Neuron (in vitro differentiated cells): ENCODE measurements around the gene SQOR.
A peak's percentile ranks its signal among the peaks of the same experiment; 100 is the strongest.

Experiments
- H2AFZ ChIP-seq: one replicate; pipeline ENCODE4 v1.6.1; 2013; ENCODE audit warnings: low read depth, mild to moderate bottlenecking, inconsistent platforms, low read length, moderate library complexity
- H3K27me3 ChIP-seq: one replicate; pipeline ENCODE4 v1.6.1; 2013; ENCODE audit warnings: low read length; ENCODE audit not compliant: insufficient read depth
- H3K36me3 ChIP-seq: one replicate; pipeline ENCODE4 v1.6.1; 2013; ENCODE audit warnings: low read length; ENCODE audit not compliant: insufficient read depth
- H3K4me1 ChIP-seq: one replicate; pipeline ENCODE4 v1.6.1; 2013; ENCODE audit warnings: low read length; ENCODE audit not compliant: insufficient read depth
- H3K4me3 ChIP-seq: 2 replicates; pipeline ENCODE4 v1.5.1; 2013; ENCODE audit warnings: mild to moderate bottlenecking, low read length, moderate library complexity
- H3K9me3 ChIP-seq: one replicate; pipeline ENCODE4 v1.6.1; 2013; ENCODE audit warnings: low read length

The SQOR gene

GRCh38 chr15:45714590-45715488 is 80.0 kb downstream of the SQOR start:
- no peaks in the 10 kb centered on the region for H3K9me3 ChIP-seq
- H2AFZ ChIP-seq: peak overlapping the region; percentile 10
- H3K4me1 ChIP-seq: peaks cover 2% of the 10 kb centered on the region
- no peaks in the 10 kb centered on the region for H3K36me3 ChIP-seq
- no peaks in the 10 kb centered on the region for H3K27me3 ChIP-seq
- no peak overlapping the region for H3K4me3 ChIP-seq

GRCh38 chr15:45715528-45715927 is 80.7 kb downstream of the SQOR start:
- Histone ChIP-seq H3K4me1 (peaks cover 2% of the 10 kb centered on the region), H2AFZ (no peak overlapping the region), H3K9me3 (no peaks in the 10 kb centered on the region), H3K27me3 (no peaks in the 10 kb centered on the region), H3K36me3 (no peaks in the 10 kb centered on the region), H3K4me3 (no peak overlapping the region)

GRCh38 chr15:45719490-45719889 is 84.7 kb downstream of the SQOR start:
- Histone ChIP-seq H3K4me3 (no peak overlapping the region), H2AFZ (no peak overlapping the region), H3K4me1 (peaks cover 2% of the 10 kb centered on the region), H3K36me3 (no peaks in the 10 kb centered on the region), H3K9me3 (no peaks in the 10 kb centered on the region), H3K27me3 (no peaks in the 10 kb centered on the region)

GRCh38 chr15:45720183-45720582 is 85.4 kb downstream of the SQOR start:
- no peaks in the 10 kb centered on the region for H3K27me3 ChIP-seq
- H2AFZ ChIP-seq: no peak overlapping the region
- H3K36me3 ChIP-seq: no peaks in the 10 kb centered on the region
- H3K4me1 ChIP-seq: no peaks in the 10 kb centered on the region
- H3K4me3 ChIP-seq: no peak overlapping the region
- H3K9me3 ChIP-seq: no peaks in the 10 kb centered on the region

GRCh38 chr15:45728641-45729040 is 93.8 kb downstream of the SQOR start:
- Histone ChIP-seq H3K27me3 (no peaks in the 10 kb centered on the region), H3K36me3 (no peaks in the 10 kb centered on the region), H2AFZ (no peak overlapping the region), H3K4me3 (no peak overlapping the region), H3K9me3 (no peaks in the 10 kb centered on the region), H3K4me1 (no peaks in the 10 kb centered on the region)

- Histone ChIP-seq H3K36me3 (no peaks in the 10 kb centered on the region), H3K4me1 (no peaks in the 10 kb centered on the region), H3K4me3 (no peak overlapping the region), H2AFZ (no peak overlapping the region), H3K27me3 (no peaks in the 10 kb centered on the region), H3K9me3 (no peaks in the 10 kb centered on the region)
These were observed 94.3 kb downstream of the SQOR start for GRCh38 chr15:45729141-45729540.

- Histone ChIP-seq H3K9me3 (no peaks in the 10 kb centered on the region), H3K4me1 (no peaks in the 10 kb centered on the region), H3K27me3 (no peaks in the 10 kb centered on the region), H2AFZ (no peak overlapping the region), H3K4me3 (no peak overlapping the region), H3K36me3 (no peaks in the 10 kb centered on the region)
These were observed 96.5 kb downstream of the SQOR start for GRCh38 chr15:45731343-45731742.

GRCh38 chr15:45732662-45733061 is 97.8 kb downstream of the SQOR start:
- H3K27me3 ChIP-seq: no peaks in the 10 kb centered on the region
- H3K9me3 ChIP-seq: no peaks in the 10 kb centered on the region
- H3K36me3 ChIP-seq: no peaks in the 10 kb centered on the region
- H3K4me3 ChIP-seq: no peak overlapping the region
- no peaks in the 10 kb centered on the region for H3K4me1 ChIP-seq
- H2AFZ ChIP-seq: no peak overlapping the region

GRCh38 chr15:45734260-45734711 is 99.5 kb downstream of the SQOR start:
- no peaks in the 10 kb centered on the region for H3K4me1 ChIP-seq
- H3K4me3 ChIP-seq: no peak overlapping the region
- H3K36me3 ChIP-seq: no peaks in the 10 kb centered on the region
- no peaks in the 10 kb centered on the region for H3K27me3 ChIP-seq
- no peaks in the 10 kb centered on the region for H3K9me3 ChIP-seq
- H2AFZ ChIP-seq: no peak overlapping the region
